Thyroid gland (tissue), 4 donors: ENCODE data around the gene UBE2H. TPM values are rescaled to one million over a fixed set of nuclear protein-coding genes. Genes with fewer than 3 reads are reported as not detected.

Source experiments
- DNase-seq, 2 donors: peaks; one replicate each; pipeline ENCODE4 v3.0.0-alpha.2; 2019
- H3K27ac ChIP-seq, 3 donors: fragments of 200-600 bp; sonication (generic); 1 replicate in 2 of 3; 2 replicates in 1 of 3; pipeline ENCODE4 v1.5.1; 2016 to 2019; ENCODE audit warnings: mild to moderate bottlenecking in 1 of 3, moderate library complexity in 1 of 3
- H3K27me3 ChIP-seq: fragments of 200-600 bp; sonication (generic); one replicate; pipeline ENCODE4 v1.5.1; 2019
- H3K36me3 ChIP-seq, 2 donors: fragments of 200-600 bp; sonication (generic); one replicate each; pipeline ENCODE4 v1.5.1; 2016 to 2019
- H3K4me1 ChIP-seq, 2 donors: fragments of 200-600 bp; sonication (generic); one replicate each; pipeline ENCODE4 v1.5.1; 2017 to 2019
- H3K4me3 ChIP-seq, 3 donors: fragments of 200-600 bp; sonication (generic); replicated peaks in 1 of 3; 1 replicate in 2 of 3; 2 replicates in 1 of 3; pipeline ENCODE4 v1.5.1; 2016; ENCODE audit warnings: mild to moderate bottlenecking in 1 of 3
- H3K9me3 ChIP-seq: fragments of 200-600 bp; sonication (generic); one replicate; pipeline ENCODE4 v1.5.1; 2017
- CTCF ChIP-seq, 6 experiments: fragments of 200-600 bp in 3 of 6; fragments of 450-650 bp in 3 of 6; sonication (generic) in 3 of 6; IDR thresholded peaks; one replicate each; pipeline ENCODE4 v1.5.1; 2016 to 2019; ENCODE audit warnings: antibody characterized with exemption in 6 of 6, mild to moderate bottlenecking in 2 of 6, inconsistent platforms in 1 of 6, moderate library complexity in 1 of 6
- POLR2A ChIP-seq, 2 donors: fragments of 450-650 bp; IDR thresholded peaks; one replicate each; pipeline ENCODE4 v1.6.1; 2017; ENCODE audit warnings: antibody characterized with exemption in 2 of 2, mild to moderate bottlenecking in 2 of 2, moderate library complexity in 1 of 2
- WGBS, 2 donors: methylation state at CpG; one replicate each; pipeline ENCODE4 v1.1.5; 2017; 5-methylcytosine and 5-hydroxymethylcytosine counted together
- intact Hi-C: fragments of 100-400 bp; cut with DNase I; formaldehyde crosslinking; loops from one replicate; pipeline ENCODE4 v1.15.1; 2023
- total RNA-seq, 4 donors: library from RNA; depleted of rRNA; stranded (reverse); fragments of >200 nt; gene quantifications; one replicate each; pipeline ENCODE4 v1.2.3, GENCODE V29; 2016

Gene UBE2H
- total RNA-seq, 4 donors from 2014 or later = 97.7 to 156 (median 122) TPM

DNA sequence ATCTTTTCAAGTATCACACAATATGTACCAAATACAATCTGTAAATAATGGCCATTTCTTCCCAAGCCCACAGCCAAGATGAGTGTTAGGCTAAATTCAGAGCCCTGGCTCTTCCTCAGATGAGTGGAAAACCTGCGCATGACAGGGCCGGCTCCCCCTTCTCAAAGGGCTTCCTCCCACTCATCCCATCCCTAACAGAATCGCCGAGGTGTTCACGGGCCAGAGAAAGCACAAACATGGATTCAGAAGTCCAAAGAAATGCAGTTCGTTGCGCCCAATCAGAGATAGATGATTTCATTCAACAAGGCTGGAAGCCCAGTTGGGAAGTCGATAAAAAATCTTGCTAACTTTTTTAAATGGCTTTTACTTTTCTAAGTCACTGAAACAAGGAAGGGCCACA is 121.8 kb downstream of the UBE2H start:
- Histone ChIP-seq H3K4me1 (peaks cover 45 to 56% of the 10 kb centered on the region in 2 donors), H3K4me3 (no peak overlapping the region), H3K27me3 (no peaks in the 10 kb centered on the region), H3K36me3 (peaks cover 0 to 4% of the 10 kb centered on the region in 2 donors), H3K9me3 (no peaks in the 10 kb centered on the region), H3K27ac (peak overlapping the region; percentile 92 to 93 (median 92))
- TF ChIP-seq CTCF (IDR thresholded peaks at IDR 0.05) (no peak), POLR2A (IDR thresholded peaks at IDR 0.05) (no peak)
- 91 to 92% methylated on average over 8 of the region's 8 CpGs for whole genome bisulfite sequencing, 2 donors
- intact Hi-C loops = no loop called here
- DNase-seq = no peak

DNA sequence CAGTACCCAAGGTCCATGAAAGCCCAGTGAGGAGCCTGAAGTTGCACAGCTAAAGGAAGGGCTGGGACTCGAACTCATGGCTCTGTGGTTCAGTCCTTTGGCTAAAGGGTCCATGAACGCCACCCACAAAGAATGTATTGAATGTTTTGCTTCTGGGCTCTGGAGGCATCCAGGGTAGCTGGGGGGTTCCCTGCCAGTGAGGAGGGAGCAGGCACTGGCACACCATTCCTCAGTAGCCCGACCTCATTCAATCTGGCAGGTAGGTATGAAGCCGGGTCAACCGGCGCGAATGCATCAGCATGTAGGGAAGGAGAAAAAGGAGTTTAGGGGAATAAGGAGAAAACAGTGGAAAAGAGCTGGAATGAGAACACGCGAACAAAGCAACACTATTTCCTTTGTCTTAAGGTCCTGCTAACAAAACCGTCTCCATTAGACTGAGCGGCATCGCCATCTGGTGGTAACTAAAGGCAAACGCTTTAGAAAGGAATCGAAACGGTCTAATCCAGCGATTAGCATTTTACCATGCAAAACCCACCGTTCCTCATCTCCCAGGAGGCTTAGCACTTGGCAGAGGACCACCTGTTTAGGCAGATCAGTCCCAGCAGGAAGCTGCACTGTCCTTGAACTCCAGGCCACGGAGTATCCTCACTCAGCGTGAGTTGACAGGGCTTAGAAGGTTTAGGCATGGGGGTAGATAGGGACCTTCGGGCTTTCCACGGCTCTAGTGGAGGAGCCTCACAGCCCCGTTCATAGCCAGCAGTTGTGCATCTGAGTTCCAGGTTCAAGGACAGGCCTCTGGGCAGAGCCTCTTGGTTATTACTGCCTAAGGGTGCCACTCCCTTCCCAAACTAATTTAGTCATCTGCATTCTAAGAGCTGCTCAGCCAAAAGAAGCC is 122.8 kb downstream of the UBE2H start:
- peak; percentile 63 to 71 for DNase-seq
- Histone ChIP-seq H3K4me3 (no peak overlapping the region), H3K9me3 (no peaks in the 10 kb centered on the region), H3K27me3 (no peaks in the 10 kb centered on the region), H3K36me3 (peaks cover 0 to 4% of the 10 kb centered on the region in 2 donors), H3K27ac (peak overlapping the region; percentile 92 to 93 (median 92)), H3K4me1 (peaks cover 39 to 49% of the 10 kb centered on the region in 2 donors)
- TF ChIP-seq CTCF (IDR thresholded peaks at IDR 0.05) = peak; percentile 44 to 80 (median 73)
- TF ChIP-seq POLR2A (IDR thresholded peaks at IDR 0.05) = peak in 1 of 2 donors; percentile 8
- 17% methylated on average over 22 of the region's 22 CpGs for WGBS, 2 donors
- intact Hi-C loops = loop anchor here (5.0 kb wide), 2 partner anchors 122 to 182 kb away; partner anchors contain the start of gene UBE2H

DNA sequence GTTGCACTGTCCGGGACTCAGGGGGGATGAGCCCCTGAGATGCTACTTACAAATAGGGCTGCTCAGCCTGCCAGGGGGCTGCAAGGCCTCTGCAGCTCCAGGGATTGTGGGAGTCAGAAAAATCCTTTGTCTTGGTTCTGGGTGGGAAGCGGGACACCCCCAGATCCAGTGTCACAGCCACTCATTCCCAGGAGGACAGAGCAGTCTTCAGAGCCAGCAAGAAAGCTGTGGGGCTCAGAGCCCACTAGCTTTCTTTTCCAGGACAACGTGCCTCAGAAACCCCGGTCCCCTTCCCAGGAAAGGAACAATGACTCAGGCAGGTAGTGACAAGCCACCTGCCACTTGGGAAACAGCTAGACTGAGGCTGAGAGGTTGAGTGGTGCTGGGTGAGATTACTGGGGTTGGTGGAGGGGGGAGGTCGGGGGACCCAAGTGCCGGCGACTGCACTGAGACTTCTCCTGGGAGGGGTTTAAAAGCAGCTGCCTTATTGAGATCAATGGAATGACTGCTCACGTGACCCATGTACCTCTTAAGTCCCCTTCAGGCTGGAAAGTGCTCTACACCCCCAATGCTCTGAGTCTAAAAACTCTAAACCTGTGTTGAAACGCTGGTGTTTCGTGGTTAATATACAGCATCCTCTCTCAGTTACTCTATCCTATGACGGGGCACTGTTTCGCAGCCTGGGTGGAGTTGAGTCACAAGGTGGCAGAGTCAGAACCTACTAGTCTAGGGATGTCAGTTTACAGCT is 123.6 kb downstream of the UBE2H start:
- Histone ChIP-seq H3K27me3 (no peaks in the 10 kb centered on the region), H3K4me3 (no peak overlapping the region), H3K9me3 (no peaks in the 10 kb centered on the region), H3K27ac (peak overlapping the region in 2 of 3 donors; percentile 92), H3K36me3 (no peaks in the 10 kb centered on the region), H3K4me1 (peaks cover 38 to 46% of the 10 kb centered on the region in 2 donors)
- peak; percentile 57 to 59 for DNase-seq
- intact Hi-C loops = loop anchor here (5.0 kb wide), 2 partner anchors 123 to 183 kb away; partner anchors contain the start of gene UBE2H
- WGBS, 2 donors = 58 to 66% methylated on average over 10 to 12 of the region's 12 CpGs
- no peak for TF ChIP-seq CTCF (IDR thresholded peaks at IDR 0.05)
- no peak for TF ChIP-seq POLR2A (IDR thresholded peaks at IDR 0.05)

DNA sequence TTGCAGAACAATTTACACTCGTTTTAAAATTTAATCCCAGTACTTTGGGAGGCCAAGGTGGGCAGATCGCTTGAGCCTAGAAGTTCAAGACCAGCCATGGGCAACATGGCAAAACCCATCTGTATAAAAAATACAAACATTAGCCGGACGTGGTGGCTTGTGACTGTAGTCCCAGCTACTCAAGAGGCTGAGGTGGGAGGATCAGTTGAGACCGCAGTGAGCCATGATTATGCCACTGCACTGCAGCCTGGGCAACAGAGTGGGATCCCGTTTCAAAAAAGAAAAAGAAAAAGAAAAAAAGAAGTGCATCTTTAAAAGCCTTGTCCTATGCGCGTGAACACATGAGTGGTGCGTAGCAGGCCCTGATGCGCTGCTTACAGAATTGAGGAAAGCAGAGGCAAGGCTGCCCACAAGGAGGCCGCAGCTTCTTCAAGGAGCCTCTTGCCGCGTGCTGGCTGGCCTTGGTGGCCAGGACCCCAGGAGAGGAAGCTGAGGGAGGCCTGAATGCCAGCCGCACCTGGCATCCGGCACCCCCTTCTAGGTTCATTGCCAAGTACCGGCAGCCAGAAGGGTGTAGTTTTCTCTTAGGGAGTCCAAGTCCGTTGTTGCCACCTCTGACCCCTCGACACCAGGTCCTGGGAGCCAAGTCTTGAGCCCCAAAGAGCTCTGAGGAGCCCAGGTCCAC is 124.5 kb downstream of the UBE2H start:
- no peaks in the 10 kb centered on the region for H3K9me3 ChIP-seq
- H3K27me3 ChIP-seq = no peaks in the 10 kb centered on the region
- no peak overlapping the region for H3K27ac ChIP-seq
- no peaks in the 10 kb centered on the region for H3K36me3 ChIP-seq
- DNase-seq = no peak
- no peak overlapping the region for H3K4me3 ChIP-seq
- TF ChIP-seq CTCF (IDR thresholded peaks at IDR 0.05) = no peak
- no peak for TF ChIP-seq POLR2A (IDR thresholded peaks at IDR 0.05)
- WGBS, 2 donors = 92 to 93% methylated on average over 18 of the region's 18 CpGs
- H3K4me1 ChIP-seq = peaks cover 38 to 46% of the 10 kb centered on the region in 2 donors
- intact Hi-C loops = loop anchor here (5.0 kb wide), 2 partner anchors 124 to 184 kb away; partner anchors contain the start of gene UBE2H
